ENCODE results near the gene SLC39A10. TPM values are rescaled to one million over a fixed set of nuclear protein-coding genes. Genes with fewer than 3 reads are reported as not detected.

The SLC39A10 gene
- total and polyA plus RNA-seq, 9 of the 15 experiments (the other 6 are each of a cell fraction or from before 2014, with no cell fraction given) = 12.5 to 40.1 (median 23.1) TPM

- TF ChIP-seq E2F6 (IDR thresholded peaks at IDR 0.05; ENCODE audit: borderline replicate concordance in 1 of 2, extremely low read depth in 1 of 2, insufficient read depth in 1 of 2, insufficient read length in 1 of 2, low read depth in 1 of 2, low read length in 1 of 2, poor library complexity in 1 of 2, severe bottlenecking in 1 of 2) (no peak), ZBTB40 (IDR thresholded peaks at IDR 0.05) (no peak), ZBTB40 (CRISPR knock-in tag; IDR thresholded peaks at IDR 0.05) (no peak), MCM2 (IDR thresholded peaks at IDR 0.05; ENCODE audit: low read depth) (no peak), THRB (CRISPR knock-in tag; conservative IDR thresholded peaks at IDR 0.05) (no peak), KDM1A (IDR thresholded peaks at IDR 0.05) (peak; percentile 50 to 75), PCBP2 (IDR thresholded peaks at IDR 0.05; ENCODE audit: low read depth, low read length, poor library complexity, severe bottlenecking) (no peak), FOXK1 (CRISPR knock-in tag; IDR thresholded peaks at IDR 0.05; ENCODE audit: borderline replicate concordance) (no peak), MAFG (tag; conservative IDR thresholded peaks at IDR 0.05) (0 out of 2 replicates have a peak, but pooled peaks have one; percentile 10), BRF1 (IDR thresholded peaks at IDR 0.05; ENCODE audit: borderline replicate concordance, extremely low read depth, insufficient read length) (no peak), TCF3 (CRISPR knock-in tag; IDR thresholded peaks at IDR 0.05) (peak; percentile 80), ARNT (IDR thresholded peaks at IDR 0.05) (0 out of 4 replicates have a peak, but pooled peaks of 1 of the 2 experiments have one; percentile 39), SP2 (IDR thresholded peaks at IDR 0.05; ENCODE audit: extremely low read depth, low read depth, low read length, poor library complexity, severe bottlenecking) (no peak), ZNF316 (IDR thresholded peaks at IDR 0.05) (no peak), TCFL5 (CRISPR knock-in tag; conservative IDR thresholded peaks at IDR 0.05) (no peak), TGIF2 (CRISPR knock-in tag; IDR thresholded peaks at IDR 0.05) (no peak), KLF10 (CRISPR knock-in tag; IDR thresholded peaks at IDR 0.05) (no peak), ZBTB1 (CRISPR knock-in tag; IDR thresholded peaks at IDR 0.05; ENCODE audit: borderline replicate concordance, low read depth) (no peak)
Measured at GRCh38 chr2:195613922-195614321, 43.1 kb upstream of the SLC39A10 start (continued).

Data from K562 (cell line).